GM12875 (cell line): ENCODE data around the gene FOXI1.

Source experiments
- H3K4me3 ChIP-seq: one replicate; pipeline ENCODE4 v1.5.1; 2011; ENCODE audit warnings: low read depth, low read length, control low read depth
- TF ChIP-seq, protein P1 (sequence below): IDR thresholded peaks from 2 replicates; pipeline ENCODE4 v1.5.1; 2011; ENCODE audit warnings: low read depth, mild to moderate bottlenecking, control low read depth, inconsistent platforms, low read length, moderate library complexity, borderline replicate concordance; ENCODE audit not compliant: insufficient read depth

The FOXI1 gene

DNA sequence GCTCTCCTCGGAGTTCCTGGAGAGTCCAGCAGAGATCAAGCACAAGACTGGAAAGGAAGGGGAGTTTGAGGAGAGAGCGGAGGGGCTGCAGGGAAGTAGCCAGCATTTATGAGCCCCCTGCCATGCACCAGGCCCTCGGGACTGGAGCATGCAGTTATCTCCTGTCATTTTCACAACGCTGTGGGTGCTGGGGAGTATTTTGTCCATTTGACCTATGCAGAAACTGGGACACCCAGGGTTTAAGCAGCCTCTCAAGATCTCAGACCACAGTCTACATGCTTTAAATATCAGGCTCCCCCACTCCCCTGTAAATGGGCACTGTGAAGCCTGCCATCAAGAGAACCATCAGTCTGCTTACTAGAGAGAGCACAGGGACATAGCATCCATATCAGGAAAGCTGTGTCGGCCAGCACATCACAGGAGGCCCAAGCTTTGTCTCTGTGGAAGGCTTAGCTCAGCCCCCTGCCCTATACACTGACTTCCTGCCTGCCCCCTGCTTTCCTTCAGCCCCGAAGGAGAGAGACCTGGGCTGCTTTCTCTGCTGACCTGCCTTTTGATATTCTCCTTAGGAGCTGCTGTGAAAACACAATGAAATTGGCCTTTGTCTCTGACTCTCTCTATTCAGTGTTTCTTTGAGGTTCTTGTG is 7.3 kb downstream of the FOXI1 start:
- no peak overlapping the region for H3K4me3 ChIP-seq
- TF ChIP-seq, protein P1, sequence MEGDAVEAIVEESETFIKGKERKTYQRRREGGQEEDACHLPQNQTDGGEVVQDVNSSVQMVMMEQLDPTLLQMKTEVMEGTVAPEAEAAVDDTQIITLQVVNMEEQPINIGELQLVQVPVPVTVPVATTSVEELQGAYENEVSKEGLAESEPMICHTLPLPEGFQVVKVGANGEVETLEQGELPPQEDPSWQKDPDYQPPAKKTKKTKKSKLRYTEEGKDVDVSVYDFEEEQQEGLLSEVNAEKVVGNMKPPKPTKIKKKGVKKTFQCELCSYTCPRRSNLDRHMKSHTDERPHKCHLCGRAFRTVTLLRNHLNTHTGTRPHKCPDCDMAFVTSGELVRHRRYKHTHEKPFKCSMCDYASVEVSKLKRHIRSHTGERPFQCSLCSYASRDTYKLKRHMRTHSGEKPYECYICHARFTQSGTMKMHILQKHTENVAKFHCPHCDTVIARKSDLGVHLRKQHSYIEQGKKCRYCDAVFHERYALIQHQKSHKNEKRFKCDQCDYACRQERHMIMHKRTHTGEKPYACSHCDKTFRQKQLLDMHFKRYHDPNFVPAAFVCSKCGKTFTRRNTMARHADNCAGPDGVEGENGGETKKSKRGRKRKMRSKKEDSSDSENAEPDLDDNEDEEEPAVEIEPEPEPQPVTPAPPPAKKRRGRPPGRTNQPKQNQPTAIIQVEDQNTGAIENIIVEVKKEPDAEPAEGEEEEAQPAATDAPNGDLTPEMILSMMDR = no peak

DNA sequence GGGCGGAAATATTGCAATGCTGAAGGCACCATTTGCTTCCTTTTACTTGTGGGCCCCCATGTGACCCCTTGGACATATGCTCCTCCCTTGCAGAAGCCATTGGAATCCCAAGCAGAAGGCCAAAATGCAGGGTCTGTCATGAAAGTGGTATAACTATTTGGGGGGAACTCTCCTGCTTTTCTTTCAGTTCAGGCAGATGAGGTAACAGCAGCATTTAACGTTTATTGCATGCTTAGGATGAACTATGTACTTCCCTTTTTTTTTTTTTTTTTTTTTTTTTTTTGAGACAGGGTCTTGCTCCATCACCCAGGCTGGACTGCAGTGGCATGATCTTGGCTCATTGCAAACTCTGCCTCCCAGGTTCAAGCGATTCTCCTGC is 7.8 kb downstream of the FOXI1 start:
- TF ChIP-seq, protein P1 = no peak

DNA sequence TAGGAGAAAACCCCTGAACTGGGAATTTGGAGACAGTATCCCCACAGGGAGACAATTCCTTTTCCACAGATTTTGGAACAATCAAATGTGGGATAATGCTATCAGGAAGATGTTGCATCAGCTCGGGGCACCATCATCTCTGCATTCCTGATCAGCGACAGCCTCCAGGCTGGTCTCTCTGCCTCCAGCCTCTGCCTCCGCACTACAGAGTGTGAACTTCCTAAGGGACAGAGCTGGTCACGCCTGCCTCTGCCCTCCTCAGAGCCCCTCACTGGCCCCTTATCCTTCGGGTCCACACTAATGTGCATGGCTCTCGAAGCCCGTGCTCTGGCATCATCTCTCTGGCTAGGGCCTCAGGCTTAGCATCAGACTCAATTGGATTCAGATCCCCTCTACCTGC is 8.6 kb downstream of the FOXI1 start:
- H3K4me3 ChIP-seq = no peak overlapping the region
- TF ChIP-seq, protein P1 = no peak

More for the DNA sequence above, 7.8 kb downstream of the FOXI1 start:
- no peak overlapping the region for H3K4me3 ChIP-seq

DNA sequence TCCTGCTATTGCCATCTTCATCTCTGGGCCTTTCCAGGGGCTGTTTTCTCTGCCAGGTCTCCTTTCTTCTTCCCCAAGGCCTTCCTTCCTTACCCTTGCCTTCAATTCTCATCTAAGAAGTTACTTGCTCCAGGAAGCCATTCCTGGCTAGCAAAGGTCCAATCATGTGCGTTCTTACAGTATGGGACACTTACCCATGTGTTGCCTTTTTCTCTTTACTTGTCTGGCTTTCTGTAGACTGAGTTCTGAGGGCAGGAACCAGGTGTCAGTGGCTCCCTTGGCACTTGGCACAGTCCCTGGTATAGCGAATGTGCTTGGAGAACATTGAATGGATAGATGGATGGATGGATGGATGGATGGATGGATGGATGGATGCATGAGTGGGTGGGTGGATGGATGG is 10.2 kb downstream of the FOXI1 start:
- no peak overlapping the region for H3K4me3 ChIP-seq
- TF ChIP-seq, protein P1 = no peak

DNA sequence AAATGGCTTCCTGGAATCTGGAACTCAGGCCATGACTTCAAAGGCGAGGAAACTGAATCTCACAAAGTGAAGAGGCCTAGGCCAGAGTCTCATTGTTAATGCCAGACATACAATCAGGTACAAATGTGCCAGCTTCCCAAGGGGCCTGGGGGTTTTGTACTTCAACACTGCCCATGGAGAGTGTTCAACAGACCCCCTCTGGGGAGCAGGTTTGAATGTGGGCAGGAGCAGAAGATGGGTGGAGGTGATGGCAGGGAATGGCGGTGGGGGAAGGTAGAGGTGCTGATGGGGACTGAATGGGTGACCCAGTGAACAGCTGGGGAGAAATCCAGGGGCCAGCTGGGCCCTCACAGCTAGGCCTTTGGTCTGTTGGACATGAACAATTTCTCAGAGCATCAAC is 12.0 kb downstream of the FOXI1 start:
- TF ChIP-seq, protein P1 = no peak
- H3K4me3 ChIP-seq = no peak overlapping the region

DNA sequence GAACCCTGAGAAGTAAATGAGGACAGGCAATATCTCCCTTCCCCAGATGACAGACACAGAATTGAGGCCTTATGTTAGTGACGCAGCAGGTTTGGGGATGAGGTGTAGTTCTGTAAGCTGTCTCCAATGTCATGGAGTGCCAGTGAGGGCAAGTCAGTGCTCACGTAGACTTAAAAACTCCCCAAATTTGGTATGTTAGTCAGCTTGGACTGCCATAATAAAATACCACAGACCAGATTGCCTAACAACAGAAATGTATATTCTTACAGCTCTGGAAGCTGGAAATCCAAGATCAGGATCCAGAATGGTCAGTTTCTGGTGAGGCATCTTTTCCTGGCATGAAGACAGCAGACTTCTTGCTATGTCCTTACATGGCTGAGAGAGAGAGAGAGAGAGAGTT is 14.9 kb downstream of the FOXI1 start:
- no peak overlapping the region for H3K4me3 ChIP-seq
- TF ChIP-seq, protein P1 = no peak

DNA sequence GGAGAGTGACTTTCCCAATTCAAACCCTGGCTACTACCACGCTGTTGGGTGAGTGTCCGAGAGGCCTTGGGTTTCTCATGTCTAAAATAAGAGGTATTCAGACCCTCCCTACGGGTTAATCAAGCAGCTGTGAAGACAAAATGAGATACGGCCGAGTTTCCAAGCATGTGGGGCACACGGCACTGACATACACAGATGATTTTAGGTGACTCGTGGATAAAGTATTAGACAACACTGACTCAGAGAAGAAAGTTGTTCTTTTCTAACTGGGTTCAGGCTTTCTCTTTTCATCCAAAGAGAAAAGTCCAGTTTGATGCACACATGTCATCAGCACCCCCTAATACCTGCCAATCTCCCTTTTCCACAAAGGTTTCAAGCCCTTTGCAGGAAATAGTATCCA is 15.6 kb downstream of the FOXI1 start:
- TF ChIP-seq, protein P1 = no peak
- H3K4me3 ChIP-seq = no peak overlapping the region
